Activated CD4-positive, alpha-beta T cell treated with anti-CD3 and anti-CD28 coated beads for 1 hour (primary cell): ENCODE measurements around the gene BASP1.
"Not testable (repeated sequence)": the region's sequence is repeated elsewhere in the genome, so short reads cannot be mapped to it uniquely, and the experiment has no call there.

Experiments
- DNase-seq: peaks from one replicate; pipeline ENCODE4 v3.0.0-alpha.2; 2020

The BASP1 gene

GRCh38 chr5:17191574-17191973, 25.9 kb upstream of the BASP1 start:
- not testable (repeated sequence) for DNase-seq

- no peak for DNase-seq
Observed at GRCh38 chr5:17192191-17192590, 25.2 kb upstream of the BASP1 start.

- no peak for DNase-seq
Observed at GRCh38 chr5:17196024-17196423, 21.4 kb upstream of the BASP1 start.

- no peak for DNase-seq
Observed at GRCh38 chr5:17196697-17197096, 20.7 kb upstream of the BASP1 start.

- no peak for DNase-seq
Observed at GRCh38 chr5:17203329-17204132, 13.9 kb upstream of the BASP1 start.

GRCh38 chr5:17204133-17204489, 13.3 kb upstream of the BASP1 start:
- DNase-seq, result no peak

GRCh38 chr5:17206021-17206420, 11.4 kb upstream of the BASP1 start:
- DNase-seq, result no peak

GRCh38 chr5:17212191-17212590, 5.2 kb upstream of the BASP1 start:
- no peak for DNase-seq

GRCh38 chr5:17212996-17213395, 4.4 kb upstream of the BASP1 start:
- no peak for DNase-seq

- no peak for DNase-seq
Observed at GRCh38 chr5:17213938-17214337, 3.5 kb upstream of the BASP1 start.

- no peak for DNase-seq
Observed at GRCh38 chr5:17214893-17215292, 2.5 kb upstream of the BASP1 start.

GRCh38 chr5:17215361-17215760, 2.1 kb upstream of the BASP1 start:
- no peak for DNase-seq

- no peak for DNase-seq
Observed at GRCh38 chr5:17216176-17216973, 1.1 kb upstream of the BASP1 start.

- DNase-seq, result no peak
Observed at GRCh38 chr5:17216974-17217492, 398 bp upstream of the BASP1 start.

- no peak for DNase-seq
Observed at GRCh38 chr5:17218353-17219005, 1.0 kb downstream of the BASP1 start.

GRCh38 chr5:17219006-17219422, 1.6 kb downstream of the BASP1 start:
- DNase-seq, result no peak

- no peak for DNase-seq
Observed at GRCh38 chr5:17219469-17219868, 2.0 kb downstream of the BASP1 start.

GRCh38 chr5:17219992-17220391, 2.6 kb downstream of the BASP1 start:
- DNase-seq, result no peak

- no peak for DNase-seq
Observed at GRCh38 chr5:17220469-17220868, 3.0 kb downstream of the BASP1 start.

GRCh38 chr5:17221843-17222636, 4.6 kb downstream of the BASP1 start:
- DNase-seq, result no peak

GRCh38 chr5:17222664-17223063, 5.2 kb downstream of the BASP1 start:
- no peak for DNase-seq

GRCh38 chr5:17223367-17224185, 6.1 kb downstream of the BASP1 start:
- DNase-seq, result no peak
